WTC11 (cell line): ENCODE data around the gene SKAP1.

Experiments
- TF ChIP-seq, protein P1 (sequence below): sonication (generic); formaldehyde crosslinking; IDR thresholded peaks from 2 replicates; pipeline ENCODE4 v1.8.1; 2023; ENCODE audit warnings: mild to moderate bottlenecking, missing genetic modification reagents, moderate library complexity
- TF ChIP-seq, protein P2 (sequence below): fragments of 200-600 bp; IDR thresholded peaks from 2 replicates; pipeline ENCODE4 v1.8.0; 2022; ENCODE audit warnings: antibody characterized with exemption
- TF ChIP-seq, protein P3 (sequence below): fragments of 250-450 bp; sonication (Bioruptor Pico); IDR thresholded peaks from 2 replicates; pipeline ENCODE4 v1.9.0; 2021; ENCODE audit warnings: mild to moderate bottlenecking
- TF ChIP-seq, protein P4 (sequence below): sonication (generic); formaldehyde crosslinking; IDR thresholded peaks from 2 replicates; pipeline ENCODE4 v1.8.1; 2023; ENCODE audit warnings: mild to moderate bottlenecking, moderate library complexity, missing genetic modification reagents

DNA sequence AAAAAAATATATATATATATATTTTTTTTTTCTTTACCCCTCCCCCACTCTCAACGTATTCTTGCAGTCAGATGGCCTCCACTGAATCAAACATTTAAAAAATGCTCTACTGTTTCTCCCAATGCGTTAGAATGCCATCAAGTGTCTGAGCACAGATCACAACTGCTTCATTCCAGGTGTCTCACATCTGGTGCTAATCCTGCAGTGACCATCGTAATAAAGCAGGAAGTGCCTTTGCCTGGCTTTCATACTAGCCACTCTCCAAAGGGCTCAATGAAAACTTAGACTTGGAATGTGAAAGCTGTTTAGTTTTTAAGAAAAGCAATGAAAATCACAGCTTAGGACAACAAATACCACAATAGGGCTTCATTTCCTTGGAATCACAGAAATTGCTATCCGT is 37.2 kb downstream of the SKAP1 start:
- TF ChIP-seq, protein P1, sequence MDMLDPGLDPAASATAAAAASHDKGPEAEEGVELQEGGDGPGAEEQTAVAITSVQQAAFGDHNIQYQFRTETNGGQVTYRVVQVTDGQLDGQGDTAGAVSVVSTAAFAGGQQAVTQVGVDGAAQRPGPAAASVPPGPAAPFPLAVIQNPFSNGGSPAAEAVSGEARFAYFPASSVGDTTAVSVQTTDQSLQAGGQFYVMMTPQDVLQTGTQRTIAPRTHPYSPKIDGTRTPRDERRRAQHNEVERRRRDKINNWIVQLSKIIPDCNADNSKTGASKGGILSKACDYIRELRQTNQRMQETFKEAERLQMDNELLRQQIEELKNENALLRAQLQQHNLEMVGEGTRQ = no peak
- TF ChIP-seq, protein P2, sequence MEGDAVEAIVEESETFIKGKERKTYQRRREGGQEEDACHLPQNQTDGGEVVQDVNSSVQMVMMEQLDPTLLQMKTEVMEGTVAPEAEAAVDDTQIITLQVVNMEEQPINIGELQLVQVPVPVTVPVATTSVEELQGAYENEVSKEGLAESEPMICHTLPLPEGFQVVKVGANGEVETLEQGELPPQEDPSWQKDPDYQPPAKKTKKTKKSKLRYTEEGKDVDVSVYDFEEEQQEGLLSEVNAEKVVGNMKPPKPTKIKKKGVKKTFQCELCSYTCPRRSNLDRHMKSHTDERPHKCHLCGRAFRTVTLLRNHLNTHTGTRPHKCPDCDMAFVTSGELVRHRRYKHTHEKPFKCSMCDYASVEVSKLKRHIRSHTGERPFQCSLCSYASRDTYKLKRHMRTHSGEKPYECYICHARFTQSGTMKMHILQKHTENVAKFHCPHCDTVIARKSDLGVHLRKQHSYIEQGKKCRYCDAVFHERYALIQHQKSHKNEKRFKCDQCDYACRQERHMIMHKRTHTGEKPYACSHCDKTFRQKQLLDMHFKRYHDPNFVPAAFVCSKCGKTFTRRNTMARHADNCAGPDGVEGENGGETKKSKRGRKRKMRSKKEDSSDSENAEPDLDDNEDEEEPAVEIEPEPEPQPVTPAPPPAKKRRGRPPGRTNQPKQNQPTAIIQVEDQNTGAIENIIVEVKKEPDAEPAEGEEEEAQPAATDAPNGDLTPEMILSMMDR = no peak
- TF ChIP-seq, protein P3, sequence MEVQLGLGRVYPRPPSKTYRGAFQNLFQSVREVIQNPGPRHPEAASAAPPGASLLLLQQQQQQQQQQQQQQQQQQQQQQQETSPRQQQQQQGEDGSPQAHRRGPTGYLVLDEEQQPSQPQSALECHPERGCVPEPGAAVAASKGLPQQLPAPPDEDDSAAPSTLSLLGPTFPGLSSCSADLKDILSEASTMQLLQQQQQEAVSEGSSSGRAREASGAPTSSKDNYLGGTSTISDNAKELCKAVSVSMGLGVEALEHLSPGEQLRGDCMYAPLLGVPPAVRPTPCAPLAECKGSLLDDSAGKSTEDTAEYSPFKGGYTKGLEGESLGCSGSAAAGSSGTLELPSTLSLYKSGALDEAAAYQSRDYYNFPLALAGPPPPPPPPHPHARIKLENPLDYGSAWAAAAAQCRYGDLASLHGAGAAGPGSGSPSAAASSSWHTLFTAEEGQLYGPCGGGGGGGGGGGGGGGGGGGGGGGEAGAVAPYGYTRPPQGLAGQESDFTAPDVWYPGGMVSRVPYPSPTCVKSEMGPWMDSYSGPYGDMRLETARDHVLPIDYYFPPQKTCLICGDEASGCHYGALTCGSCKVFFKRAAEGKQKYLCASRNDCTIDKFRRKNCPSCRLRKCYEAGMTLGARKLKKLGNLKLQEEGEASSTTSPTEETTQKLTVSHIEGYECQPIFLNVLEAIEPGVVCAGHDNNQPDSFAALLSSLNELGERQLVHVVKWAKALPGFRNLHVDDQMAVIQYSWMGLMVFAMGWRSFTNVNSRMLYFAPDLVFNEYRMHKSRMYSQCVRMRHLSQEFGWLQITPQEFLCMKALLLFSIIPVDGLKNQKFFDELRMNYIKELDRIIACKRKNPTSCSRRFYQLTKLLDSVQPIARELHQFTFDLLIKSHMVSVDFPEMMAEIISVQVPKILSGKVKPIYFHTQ (CRISPR knock-in tag) = no peak
- TF ChIP-seq, protein P4, sequence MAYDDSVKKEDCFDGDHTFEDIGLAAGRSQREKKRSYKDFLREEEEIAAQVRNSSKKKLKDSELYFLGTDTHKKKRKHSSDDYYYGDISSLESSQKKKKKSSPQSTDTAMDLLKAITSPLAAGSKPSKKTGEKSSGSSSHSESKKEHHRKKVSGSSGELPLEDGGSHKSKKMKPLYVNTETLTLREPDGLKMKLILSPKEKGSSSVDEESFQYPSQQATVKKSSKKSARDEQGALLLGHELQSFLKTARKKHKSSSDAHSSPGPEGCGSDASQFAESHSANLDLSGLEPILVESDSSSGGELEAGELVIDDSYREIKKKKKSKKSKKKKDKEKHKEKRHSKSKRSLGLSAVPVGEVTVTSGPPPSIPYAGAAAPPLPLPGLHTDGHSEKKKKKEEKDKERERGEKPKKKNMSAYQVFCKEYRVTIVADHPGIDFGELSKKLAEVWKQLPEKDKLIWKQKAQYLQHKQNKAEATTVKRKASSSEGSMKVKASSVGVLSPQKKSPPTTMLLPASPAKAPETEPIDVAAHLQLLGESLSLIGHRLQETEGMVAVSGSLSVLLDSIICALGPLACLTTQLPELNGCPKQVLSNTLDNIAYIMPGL (CRISPR knock-in tag) = no peak
